GM12892 (cell line): Measurements from ENCODE around the gene UBE2E1.
"Not testable (repeated sequence)": the region's sequence is repeated elsewhere in the genome, so short reads cannot be mapped to it uniquely, and the experiment has no call there.

ENCODE experiments used
- DNase-seq: peaks from one replicate; pipeline ENCODE4 v3.0.0; 2011; ENCODE audit not compliant: insufficient read length
- FAIRE-seq: peaks from 2 replicates; lab custom pipeline; 2011; peaks lifted over from hg19 to GRCh38; lab: Jason Lieb, UNC
- POLR2A ChIP-seq: IDR thresholded peaks from 2 replicates; pipeline ENCODE4 v1.6.1; 2011; ENCODE audit warnings: low read depth, low read length, control low read depth
- POLR2AphosphoS5 ChIP-seq: IDR thresholded peaks from 2 replicates; pipeline ENCODE4 v1.6.1; 2011; ENCODE audit warnings: low read depth, low read length, control low read depth
- TAF1 ChIP-seq: IDR thresholded peaks from 2 replicates; pipeline ENCODE4 v1.6.1; 2011; ENCODE audit warnings: low read depth, mild to moderate bottlenecking, control low read depth, low read length, borderline replicate concordance

Gene UBE2E1

DNA sequence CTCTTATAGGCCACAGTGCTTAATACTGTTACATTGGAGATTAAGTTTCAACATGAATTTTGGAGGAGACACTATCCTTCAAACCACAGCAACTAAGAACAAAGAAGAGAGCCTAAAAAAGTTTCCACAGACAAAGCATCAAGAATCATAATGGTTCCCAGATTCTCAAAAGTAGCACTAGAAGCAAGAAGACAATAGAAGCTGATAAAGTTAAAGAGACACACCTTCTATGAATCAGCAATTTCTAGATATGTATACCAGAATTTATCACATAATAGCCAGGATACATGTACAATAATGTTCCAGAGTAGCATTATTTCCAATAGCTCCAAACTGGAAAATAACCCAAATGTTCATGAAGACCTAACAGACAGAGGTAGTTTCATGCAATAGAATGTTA lies 98.8 kb downstream of the UBE2E1 start:
- DNase-seq = no peak
- FAIRE-seq = no peak
- TF ChIP-seq TAF1 (no peak), POLR2AphosphoS5 (no peak), POLR2A (no peak)

DNA sequence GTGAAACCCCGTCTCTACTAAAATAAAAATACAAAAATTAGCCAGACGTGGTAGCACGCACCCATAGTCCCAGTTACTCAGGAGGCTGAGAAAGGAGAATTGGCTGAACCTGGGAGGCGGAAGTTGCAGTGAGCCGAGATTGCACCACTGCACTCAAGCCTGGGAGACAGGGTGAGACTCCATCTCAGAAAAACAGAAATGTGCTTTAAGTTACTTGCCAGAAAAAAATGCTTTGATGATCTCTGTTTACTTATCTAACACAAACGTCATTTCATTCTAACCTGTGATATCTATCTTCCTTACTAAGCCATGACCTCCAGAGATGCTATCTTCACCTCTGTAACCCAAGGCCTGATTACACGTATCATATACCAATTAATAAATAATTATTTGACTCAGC lies 103.6 kb downstream of the UBE2E1 start:
- no peak for TF ChIP-seq POLR2A
- no peak for TF ChIP-seq TAF1
- no peak for TF ChIP-seq POLR2AphosphoS5
- DNase-seq (no peak), FAIRE-seq (no peak)

DNA sequence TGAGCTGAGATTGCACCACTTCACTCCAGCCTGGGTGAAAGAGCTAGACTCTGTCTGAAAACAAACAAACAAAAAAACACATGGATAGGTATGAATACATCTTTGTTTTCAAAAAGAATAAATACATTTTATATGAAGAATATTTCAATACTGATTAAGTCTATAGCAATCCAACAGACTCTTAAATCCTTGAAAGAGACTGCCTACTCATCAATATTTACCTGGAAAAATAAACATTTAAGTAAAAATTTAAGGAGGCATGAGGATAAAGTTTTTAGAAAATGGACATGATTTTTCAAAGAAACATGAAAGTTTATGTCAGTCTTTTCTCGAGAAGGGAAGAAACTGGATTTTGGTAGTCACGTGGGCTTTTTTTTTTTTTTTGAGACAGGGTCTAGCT lies 105.6 kb downstream of the UBE2E1 start:
- no peak for DNase-seq
- TF ChIP-seq POLR2AphosphoS5 = no peak
- TF ChIP-seq TAF1 = no peak
- TF ChIP-seq POLR2A = no peak
- FAIRE-seq = no peak

DNA sequence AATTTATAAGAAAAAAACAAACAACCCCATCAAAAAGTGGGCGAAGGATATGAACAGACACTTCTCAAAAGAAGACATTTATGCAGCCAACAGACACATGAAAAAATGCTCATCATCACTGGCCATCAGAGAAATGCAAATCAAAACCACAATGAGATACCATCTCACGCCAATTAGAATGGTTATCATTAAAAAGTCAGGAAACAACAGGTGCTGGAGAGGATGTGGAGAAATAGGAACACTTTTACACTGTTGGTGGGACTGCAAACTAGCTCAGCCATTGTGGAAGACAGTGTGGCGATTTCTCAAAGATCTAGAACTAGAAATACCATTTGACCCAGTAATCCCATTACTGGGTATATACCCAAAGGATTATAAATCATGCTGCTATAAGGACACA lies 106.6 kb downstream of the UBE2E1 start:
- DNase-seq, FAIRE-seq: not testable (repeated sequence)

DNA sequence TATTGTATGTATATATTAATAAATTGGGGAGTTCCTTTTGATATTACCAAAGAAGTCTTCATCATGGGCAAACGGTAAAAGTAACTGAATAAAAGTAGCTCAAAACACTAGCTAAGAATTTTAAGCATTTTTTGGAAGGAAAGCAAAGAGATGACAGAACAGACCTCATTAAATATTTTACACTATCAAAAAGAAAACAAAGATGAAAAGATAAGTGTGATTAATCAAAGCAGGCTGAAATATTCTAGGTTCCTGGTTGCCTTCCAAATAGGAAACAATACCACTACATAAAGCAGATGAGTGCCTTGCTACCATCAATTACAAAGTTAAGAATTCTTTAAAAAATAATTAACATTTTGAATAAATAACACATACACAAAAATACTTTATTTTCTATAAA lies 107.4 kb downstream of the UBE2E1 start:
- DNase-seq (no peak), FAIRE-seq (no peak)
- TF ChIP-seq TAF1 (no peak), POLR2AphosphoS5 (no peak), POLR2A (no peak)

DNA sequence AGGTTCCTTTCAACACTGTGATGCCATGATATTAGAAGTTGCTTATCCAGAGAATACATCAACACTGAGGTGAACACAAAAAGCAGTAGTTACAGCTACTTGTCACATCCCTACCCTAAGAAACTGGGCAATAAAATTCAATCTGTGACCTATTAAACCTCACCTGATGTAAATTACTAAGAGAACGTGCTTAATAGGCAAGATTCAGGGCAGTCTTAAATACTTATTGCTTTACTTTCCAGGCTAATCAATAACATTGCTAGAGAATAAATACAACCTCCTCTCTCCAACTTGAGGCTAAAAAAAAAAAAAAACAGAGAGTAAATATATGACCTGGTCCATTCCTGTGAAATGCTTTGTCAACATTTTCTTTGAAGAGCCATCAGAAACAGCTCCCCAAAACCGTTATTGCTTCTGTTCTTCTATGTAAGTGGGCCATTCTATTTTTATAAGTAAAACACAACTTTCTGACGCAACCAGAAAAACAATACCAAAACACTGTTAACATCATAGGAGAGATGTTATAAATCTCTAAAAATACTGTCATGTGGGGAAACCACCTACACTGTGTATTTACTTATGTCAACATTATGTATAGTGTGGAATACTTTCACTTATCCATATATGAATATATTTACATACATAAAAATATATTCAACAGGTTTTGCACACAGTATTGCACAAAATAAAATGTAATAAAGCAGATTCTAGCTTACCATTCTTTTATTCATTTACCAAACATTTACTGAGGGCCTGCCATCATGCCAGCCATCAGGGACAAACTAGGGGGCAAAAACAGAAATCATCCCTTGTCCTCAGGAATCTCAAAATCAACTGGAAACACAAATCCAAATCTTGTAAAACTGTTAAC lies 108.4 kb downstream of the UBE2E1 start:
- no peak for FAIRE-seq
- TF ChIP-seq TAF1 (no peak), POLR2A (no peak), POLR2AphosphoS5 (no peak)
- DNase-seq = no peak

DNA sequence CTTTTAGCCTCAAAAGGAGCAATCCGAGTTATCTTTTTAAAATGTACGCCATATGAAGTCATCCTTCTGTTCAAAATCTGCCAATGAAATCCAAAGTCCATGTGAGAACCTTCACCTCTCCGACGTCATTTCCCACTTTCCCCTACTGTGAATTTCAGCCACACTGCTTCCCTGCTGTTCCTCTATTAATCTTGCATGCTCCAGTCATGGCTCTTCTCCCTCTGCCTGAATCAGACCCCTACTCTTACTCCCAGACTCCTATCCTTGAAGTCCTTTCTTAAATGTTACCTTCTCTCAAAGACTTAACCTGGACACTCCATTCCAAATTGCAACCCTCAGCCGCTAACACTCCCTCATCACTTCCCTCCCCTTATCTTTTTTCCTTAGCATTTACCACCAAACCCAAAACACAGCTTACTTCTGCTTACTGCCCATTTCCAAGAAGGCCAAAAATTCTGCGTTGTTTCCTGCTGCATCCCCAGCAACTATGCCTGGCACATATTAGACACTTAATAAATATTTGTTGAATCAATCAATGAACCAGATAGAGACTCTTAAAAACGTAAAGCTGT lies 109.9 kb downstream of the UBE2E1 start:
- TF ChIP-seq TAF1 = no peak
- TF ChIP-seq POLR2AphosphoS5 = no peak
- no peak for TF ChIP-seq POLR2A
- FAIRE-seq (no peak), DNase-seq (no peak)

DNA sequence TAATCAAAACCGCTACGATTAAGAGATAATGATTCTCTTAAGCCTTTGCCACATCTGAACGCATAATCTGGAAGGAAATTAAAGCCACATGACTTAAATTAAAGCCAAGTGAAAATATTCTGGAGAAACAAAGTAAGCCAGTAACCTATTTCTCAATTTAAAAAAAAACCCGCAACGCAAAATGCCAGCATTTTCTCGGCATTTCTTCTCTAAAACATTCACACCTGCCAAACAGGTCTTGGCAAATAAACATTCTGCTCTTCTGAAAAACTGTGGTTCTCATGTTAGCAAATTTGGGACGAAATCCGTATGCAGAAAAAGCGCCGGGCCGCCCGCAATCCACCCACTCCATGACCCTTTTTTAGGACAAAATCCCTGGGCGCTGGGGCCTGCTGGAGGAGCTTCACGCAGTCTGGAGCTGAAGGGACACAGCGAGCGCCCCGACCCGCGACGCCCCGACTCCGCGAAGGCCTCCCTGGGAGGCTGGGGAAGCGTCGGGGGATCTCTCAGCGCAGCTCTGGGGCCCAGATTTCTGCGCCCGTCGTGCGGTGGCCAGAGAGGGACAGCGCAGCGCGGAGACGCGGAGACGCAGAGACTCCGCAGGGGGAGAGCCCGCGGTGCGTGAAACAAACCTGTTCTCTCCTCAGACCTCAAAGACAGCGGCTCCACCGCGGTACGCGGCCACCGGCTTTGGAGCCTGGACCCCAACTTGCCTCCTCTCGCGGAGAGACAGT lies 110.6 kb downstream of the UBE2E1 start:
- FAIRE-seq = no peak
- DNase-seq = no peak
- no peak for TF ChIP-seq TAF1
- no peak for TF ChIP-seq POLR2A
- no peak for TF ChIP-seq POLR2AphosphoS5

DNA sequence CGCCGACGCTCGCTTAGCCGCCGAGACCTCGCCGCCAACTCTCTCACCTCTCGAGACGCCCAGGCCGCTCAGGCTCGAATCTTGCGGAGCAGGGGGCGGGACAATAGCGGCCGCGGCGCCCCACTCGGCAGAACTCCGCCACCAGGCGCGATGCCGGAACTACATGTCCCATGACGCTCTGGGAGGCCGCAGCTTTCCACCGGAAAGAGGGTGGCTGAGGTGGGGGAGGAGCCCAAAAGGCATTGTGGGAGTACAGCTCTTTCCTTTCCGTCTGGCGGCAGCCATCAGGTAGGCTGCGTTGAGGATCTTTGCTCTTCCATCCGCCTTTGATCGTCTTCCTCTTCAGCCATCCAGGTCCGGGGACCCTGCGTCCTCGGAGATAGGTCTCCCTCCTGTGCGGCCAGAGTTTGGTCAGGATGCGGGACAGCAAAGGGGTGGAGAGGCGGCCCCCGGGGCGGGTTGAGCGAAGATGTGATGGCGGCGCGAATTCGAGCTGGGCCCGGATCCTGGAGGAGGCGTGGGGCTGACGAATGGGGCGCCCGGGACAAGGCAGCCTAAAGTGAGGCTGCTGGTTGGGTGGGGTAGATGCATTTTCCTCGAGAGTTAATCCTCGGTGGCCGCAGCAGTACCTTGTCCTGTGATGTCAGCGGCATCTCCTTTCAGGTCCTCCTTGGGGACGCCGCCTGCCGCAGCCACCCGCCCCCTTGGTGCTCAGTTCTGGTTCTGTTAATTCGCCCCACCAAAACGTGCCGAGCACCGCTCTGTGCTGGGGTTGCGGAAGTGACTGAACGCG lies 111.3 kb downstream of the UBE2E1 start, which contains the start of the genes NKIRAS1 and RPL15:
Gene NKIRAS1, minus strand, starts transcription at position 105 of the 793 bp plus-strand sequence. CDS start 6,086 bp downstream, outside the sequence.
Gene RPL15, plus strand, starts transcription at position 247 of the 793 bp plus-strand sequence. CDS start 728 bp downstream, outside the sequence.
- TF ChIP-seq POLR2AphosphoS5 = peak; percentile 100
- peak; percentile 99 for TF ChIP-seq TAF1
- TF ChIP-seq POLR2A = peak; percentile 100
- peak; percentile 85 for FAIRE-seq
- DNase-seq = peak; percentile 86

DNA sequence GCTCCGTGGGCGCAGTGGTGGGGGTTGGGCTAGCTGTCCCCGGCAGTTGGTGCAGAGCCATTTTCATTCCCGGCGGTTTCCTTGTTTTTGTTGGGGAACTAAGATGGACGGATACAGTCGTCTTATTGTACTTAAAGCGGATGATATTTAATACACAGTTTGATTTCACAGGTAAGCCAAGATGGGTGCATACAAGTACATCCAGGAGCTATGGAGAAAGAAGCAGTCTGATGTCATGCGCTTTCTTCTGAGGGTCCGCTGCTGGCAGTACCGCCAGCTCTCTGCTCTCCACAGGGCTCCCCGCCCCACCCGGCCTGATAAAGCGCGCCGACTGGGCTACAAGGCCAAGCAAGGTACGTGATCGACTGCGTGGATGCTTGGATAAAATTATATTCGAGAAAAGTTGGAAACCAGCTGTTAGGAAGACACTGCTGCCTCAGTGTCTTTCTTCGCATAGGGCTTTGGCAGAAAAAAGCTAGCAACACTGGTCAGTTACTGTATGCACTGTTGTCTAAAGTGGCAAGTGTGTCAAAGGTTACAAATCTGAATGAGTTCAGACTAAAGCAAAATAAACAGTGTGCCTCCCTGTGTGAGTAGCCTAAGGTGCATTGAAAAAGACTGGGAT lies 112.0 kb downstream of the UBE2E1 start:
- not testable (repeated sequence) for DNase-seq, FAIRE-seq

DNA sequence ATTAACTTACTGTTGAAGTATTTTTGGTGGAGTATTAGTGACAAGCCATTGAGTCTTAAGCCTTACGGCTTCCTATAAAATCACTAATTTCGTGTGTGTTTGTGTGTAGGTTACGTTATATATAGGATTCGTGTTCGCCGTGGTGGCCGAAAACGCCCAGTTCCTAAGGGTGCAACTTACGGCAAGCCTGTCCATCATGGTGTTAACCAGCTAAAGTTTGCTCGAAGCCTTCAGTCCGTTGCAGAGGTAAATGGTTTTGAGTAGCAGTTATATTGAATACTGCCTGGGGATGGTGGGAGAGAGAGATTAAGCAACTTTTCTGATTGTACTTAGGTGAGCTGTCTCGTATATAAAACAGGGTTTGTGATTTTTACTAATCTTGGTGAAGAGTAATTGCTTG lies 112.6 kb downstream of the UBE2E1 start:
- not testable (repeated sequence) for DNase-seq, FAIRE-seq

DNA sequence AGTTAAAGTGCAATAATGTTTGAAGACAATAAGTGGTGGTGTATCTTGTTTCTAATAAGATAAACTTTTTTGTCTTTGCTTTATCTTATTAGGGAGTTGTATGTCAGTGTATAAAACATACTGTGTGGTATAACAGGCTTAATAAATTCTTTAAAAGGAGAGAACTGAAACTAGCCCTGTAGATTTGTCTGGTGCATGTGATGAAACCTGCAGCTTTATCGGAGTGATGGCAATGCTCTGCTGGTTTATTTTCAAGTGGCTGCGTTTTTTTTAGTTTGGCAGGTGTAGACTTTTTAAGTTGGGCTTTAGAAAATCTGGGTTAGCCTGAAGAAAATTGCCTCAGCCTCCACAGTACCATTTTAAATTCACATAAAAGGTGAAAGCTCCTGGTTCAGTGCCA lies 113.9 kb downstream of the UBE2E1 start:
- FAIRE-seq (no peak), DNase-seq (no peak)
- TF ChIP-seq POLR2AphosphoS5 (no peak), POLR2A (no peak), TAF1 (no peak)
